ENCODE data around the gene PPP1R13B.
A peak's percentile ranks its signal among the peaks of the same experiment; 100 is the strongest.

PPP1R13B gene

DNA sequence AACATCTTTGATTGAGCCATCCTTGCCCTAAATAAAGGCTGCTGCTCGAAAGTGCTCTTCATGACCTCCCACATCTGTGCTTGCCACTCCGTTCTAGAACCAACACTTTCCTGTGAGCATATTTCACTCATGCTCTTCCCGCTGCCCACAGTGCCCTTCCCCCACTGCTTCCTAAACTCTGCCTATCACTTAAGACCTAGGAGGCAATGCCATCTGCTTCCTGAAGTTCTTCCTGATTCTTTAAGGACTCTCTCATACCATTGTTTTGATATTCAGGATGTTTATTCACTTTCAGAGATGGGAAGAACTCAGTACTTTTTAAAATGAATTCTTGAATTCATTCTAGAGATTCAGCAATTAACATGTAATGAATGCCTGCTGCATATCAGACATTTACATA, 81.8 kb downstream of the PPP1R13B start:
- Histone ChIP-seq H3K27me3 (ENCODE audit: insufficient read depth, poor library complexity, severe bottlenecking) (no peaks in the 10 kb centered on the region), H3K4me3 (replicated peaks; ENCODE audit: insufficient read depth, low read length) (no peak overlapping the region), H3K27ac (replicated peaks) (no peak overlapping the region)
- DNase-seq (ENCODE audit: low read depth in 1 of 2, low spot score in 1 of 2) = no peak
- no peak for TF ChIP-seq SPI1 (IDR thresholded peaks at IDR 0.05; ENCODE audit: borderline replicate concordance, low read depth)
- TF ChIP-seq GABPA (IDR thresholded peaks at IDR 0.05; ENCODE audit: low read depth) = no peak
- TF ChIP-seq POLR2AphosphoS5 (IDR thresholded peaks at IDR 0.05; ENCODE audit: low read depth) = no peak
- TF ChIP-seq, protein P1, sequence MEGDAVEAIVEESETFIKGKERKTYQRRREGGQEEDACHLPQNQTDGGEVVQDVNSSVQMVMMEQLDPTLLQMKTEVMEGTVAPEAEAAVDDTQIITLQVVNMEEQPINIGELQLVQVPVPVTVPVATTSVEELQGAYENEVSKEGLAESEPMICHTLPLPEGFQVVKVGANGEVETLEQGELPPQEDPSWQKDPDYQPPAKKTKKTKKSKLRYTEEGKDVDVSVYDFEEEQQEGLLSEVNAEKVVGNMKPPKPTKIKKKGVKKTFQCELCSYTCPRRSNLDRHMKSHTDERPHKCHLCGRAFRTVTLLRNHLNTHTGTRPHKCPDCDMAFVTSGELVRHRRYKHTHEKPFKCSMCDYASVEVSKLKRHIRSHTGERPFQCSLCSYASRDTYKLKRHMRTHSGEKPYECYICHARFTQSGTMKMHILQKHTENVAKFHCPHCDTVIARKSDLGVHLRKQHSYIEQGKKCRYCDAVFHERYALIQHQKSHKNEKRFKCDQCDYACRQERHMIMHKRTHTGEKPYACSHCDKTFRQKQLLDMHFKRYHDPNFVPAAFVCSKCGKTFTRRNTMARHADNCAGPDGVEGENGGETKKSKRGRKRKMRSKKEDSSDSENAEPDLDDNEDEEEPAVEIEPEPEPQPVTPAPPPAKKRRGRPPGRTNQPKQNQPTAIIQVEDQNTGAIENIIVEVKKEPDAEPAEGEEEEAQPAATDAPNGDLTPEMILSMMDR (IDR thresholded peaks at IDR 0.05; ENCODE audit: insufficient read depth, low read length) = no peak
- TF ChIP-seq, protein P2, sequence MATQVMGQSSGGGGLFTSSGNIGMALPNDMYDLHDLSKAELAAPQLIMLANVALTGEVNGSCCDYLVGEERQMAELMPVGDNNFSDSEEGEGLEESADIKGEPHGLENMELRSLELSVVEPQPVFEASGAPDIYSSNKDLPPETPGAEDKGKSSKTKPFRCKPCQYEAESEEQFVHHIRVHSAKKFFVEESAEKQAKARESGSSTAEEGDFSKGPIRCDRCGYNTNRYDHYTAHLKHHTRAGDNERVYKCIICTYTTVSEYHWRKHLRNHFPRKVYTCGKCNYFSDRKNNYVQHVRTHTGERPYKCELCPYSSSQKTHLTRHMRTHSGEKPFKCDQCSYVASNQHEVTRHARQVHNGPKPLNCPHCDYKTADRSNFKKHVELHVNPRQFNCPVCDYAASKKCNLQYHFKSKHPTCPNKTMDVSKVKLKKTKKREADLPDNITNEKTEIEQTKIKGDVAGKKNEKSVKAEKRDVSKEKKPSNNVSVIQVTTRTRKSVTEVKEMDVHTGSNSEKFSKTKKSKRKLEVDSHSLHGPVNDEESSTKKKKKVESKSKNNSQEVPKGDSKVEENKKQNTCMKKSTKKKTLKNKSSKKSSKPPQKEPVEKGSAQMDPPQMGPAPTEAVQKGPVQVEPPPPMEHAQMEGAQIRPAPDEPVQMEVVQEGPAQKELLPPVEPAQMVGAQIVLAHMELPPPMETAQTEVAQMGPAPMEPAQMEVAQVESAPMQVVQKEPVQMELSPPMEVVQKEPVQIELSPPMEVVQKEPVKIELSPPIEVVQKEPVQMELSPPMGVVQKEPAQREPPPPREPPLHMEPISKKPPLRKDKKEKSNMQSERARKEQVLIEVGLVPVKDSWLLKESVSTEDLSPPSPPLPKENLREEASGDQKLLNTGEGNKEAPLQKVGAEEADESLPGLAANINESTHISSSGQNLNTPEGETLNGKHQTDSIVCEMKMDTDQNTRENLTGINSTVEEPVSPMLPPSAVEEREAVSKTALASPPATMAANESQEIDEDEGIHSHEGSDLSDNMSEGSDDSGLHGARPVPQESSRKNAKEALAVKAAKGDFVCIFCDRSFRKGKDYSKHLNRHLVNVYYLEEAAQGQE (IDR thresholded peaks at IDR 0.05; ENCODE audit: insufficient replicate concordance, low read depth) = no peak

DNA sequence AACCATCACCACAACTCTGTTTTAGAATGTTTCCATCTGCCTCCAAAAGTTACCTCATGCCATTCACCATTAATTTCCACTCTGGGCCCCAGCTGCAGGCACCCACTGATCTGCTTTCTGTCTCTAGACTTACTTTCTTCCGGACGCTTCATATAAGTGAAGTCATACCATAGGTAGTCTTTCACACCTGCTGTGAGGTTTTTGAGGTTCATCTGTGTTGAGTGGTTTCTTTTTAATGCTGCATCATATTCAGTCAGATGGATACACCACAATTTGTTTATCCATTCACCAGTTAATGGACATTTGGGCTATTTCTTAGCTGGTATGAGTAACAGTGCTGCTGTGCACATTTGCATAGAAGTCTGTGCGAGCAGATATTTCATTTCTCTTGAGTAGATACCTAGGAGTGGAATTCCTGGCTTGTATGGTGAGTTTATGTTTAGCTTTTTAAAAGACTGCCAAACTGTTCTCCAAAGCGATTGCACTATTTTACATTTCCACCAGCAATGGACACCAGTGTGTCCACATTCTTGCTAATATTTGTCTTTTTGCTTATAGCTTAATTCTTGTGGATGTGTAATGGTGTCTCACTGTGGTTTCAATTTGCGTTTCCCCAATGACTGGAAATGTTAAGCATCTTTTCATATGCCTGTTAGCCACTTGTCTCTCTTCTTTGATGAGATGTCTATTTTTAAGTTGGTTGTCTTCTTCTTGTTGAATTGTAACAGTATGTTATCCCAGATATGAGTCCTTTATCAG, 83.5 kb downstream of the PPP1R13B start:
- no peaks in the 10 kb centered on the region for H3K27me3 ChIP-seq (ENCODE audit: insufficient read depth, poor library complexity, severe bottlenecking)
- peak overlapping the region; percentile 73 for H3K27ac ChIP-seq (replicated peaks)
- H3K4me3 ChIP-seq (replicated peaks; ENCODE audit: insufficient read depth, low read length) = no peak overlapping the region
- TF ChIP-seq POLR2AphosphoS5 (IDR thresholded peaks at IDR 0.05; ENCODE audit: low read depth) = peak; percentile 70
- no peak for TF ChIP-seq SPI1 (IDR thresholded peaks at IDR 0.05; ENCODE audit: borderline replicate concordance, low read depth)
- DNase-seq (ENCODE audit: low read depth in 1 of 2, low spot score in 1 of 2) = peak; percentile 35 to 62

DNA sequence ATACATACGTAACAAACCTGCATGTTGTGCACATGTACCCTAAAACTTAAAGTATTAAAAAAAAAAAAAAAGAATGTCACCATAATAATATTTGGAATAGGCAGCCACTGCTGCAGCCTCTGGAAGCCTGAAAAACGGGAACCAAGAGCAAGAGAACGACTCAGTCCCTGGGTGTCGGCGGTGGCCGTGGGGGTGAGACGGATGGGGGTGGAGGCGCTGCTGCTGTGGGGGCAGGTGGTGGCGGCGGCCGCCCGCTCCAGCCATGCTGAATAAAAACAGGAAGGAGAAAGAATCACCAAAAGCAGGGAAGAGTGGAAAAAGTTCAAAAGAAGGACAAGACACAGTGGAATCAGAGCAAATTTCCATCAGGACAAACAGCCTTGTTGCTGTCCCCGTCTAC, 84.8 kb downstream of the PPP1R13B start:
- H3K27me3 ChIP-seq (ENCODE audit: insufficient read depth, poor library complexity, severe bottlenecking) = no peaks in the 10 kb centered on the region
- DNase-seq (ENCODE audit: low read depth in 1 of 2, low spot score in 1 of 2) = peak in 1 of 2 experiments; percentile 88
- TF ChIP-seq GABPA (IDR thresholded peaks at IDR 0.05; ENCODE audit: low read depth) (no peak), SPI1 (IDR thresholded peaks at IDR 0.05; ENCODE audit: borderline replicate concordance, low read depth) (peak; percentile 5; the same call in 1 of the 2 replicates), POLR2AphosphoS5 (IDR thresholded peaks at IDR 0.05; ENCODE audit: low read depth) (peak; percentile 48; the same call in 1 of the 2 replicates)
- TF ChIP-seq, protein P2 (IDR thresholded peaks at IDR 0.05; ENCODE audit: insufficient replicate concordance, low read depth) = no peak
- TF ChIP-seq, protein P1 (IDR thresholded peaks at IDR 0.05; ENCODE audit: insufficient read depth, low read length) = no peak
- H3K4me3 ChIP-seq (replicated peaks; ENCODE audit: insufficient read depth, low read length) = no peak overlapping the region
- peak overlapping the region; percentile 87 for H3K27ac ChIP-seq (replicated peaks)

DNA sequence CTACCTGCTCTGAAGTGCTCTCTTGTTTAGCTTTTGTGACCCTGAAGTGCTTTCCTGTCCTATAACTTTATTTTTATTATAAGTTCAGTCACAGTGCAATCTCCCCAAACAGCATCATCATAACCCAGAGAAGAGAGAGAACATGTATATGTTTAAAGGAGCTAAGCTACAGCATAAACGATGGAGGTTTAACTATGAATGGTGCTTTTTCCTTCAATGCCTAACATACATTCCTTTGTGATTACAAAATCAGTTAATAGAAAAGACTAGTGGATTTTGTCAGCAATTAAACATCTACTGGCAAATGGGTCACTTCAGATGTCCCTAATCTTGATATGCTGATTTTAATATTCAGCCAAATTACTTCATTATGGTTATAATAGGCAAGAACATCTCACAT, 85.3 kb downstream of the PPP1R13B start:
- no peak for TF ChIP-seq POLR2AphosphoS5 (IDR thresholded peaks at IDR 0.05; ENCODE audit: low read depth)
- TF ChIP-seq, protein P1 (IDR thresholded peaks at IDR 0.05; ENCODE audit: insufficient read depth, low read length) = no peak
- no peak for TF ChIP-seq SPI1 (IDR thresholded peaks at IDR 0.05; ENCODE audit: borderline replicate concordance, low read depth)
- TF ChIP-seq, protein P2 (IDR thresholded peaks at IDR 0.05; ENCODE audit: insufficient replicate concordance, low read depth) = no peak
- TF ChIP-seq GABPA (IDR thresholded peaks at IDR 0.05; ENCODE audit: low read depth) = no peak
- DNase-seq (ENCODE audit: low read depth in 1 of 2, low spot score in 1 of 2) = no peak
- Histone ChIP-seq H3K27ac (replicated peaks) (peak overlapping the region; percentile 87), H3K27me3 (ENCODE audit: insufficient read depth, poor library complexity, severe bottlenecking) (no peaks in the 10 kb centered on the region), H3K4me3 (replicated peaks; ENCODE audit: insufficient read depth, low read length) (no peak overlapping the region)
